ENCODE measurements around the gene CCDC149.
"Not testable (repeated sequence)": the region's sequence is repeated elsewhere in the genome, so short reads cannot be mapped to it uniquely, and the experiment has no call there.

CCDC149 gene

GRCh38 chr4:24913119-24913485, 260 bp upstream of the CCDC149 start:
- no peak for DNase-seq (ENCODE audit: low read depth, low spot score)
- Histone ChIP-seq H3K9me3 (ENCODE audit: low read depth, low read length) (no peaks in the 10 kb centered on the region), H3K36me3 (ENCODE audit: insufficient read depth, low read length) (no peaks in the 10 kb centered on the region), H3K27ac (no peak overlapping the region), H3K9ac (ENCODE audit: insufficient read length) (peak overlapping the region; percentile 20), H3K4me3 (peak overlapping the region; percentile 49; the same call in 1 of the 2 replicates)
- TF ChIP-seq EZH2 (IDR thresholded peaks at IDR 0.05), result no peak
- TF ChIP-seq FOXP2 (optimal IDR thresholded peaks at IDR 0.05; ENCODE audit: control extremely low read depth, extremely low read length, insufficient read depth), result no peak
- no peak for TF ChIP-seq POLR2AphosphoS5 (IDR thresholded peaks at IDR 0.05; ENCODE audit: borderline replicate concordance, low read depth, low read length)

GRCh38 chr4:24910499-24910898, 2.3 kb downstream of the CCDC149 start:
- Histone ChIP-seq H3K4me3 (no peak overlapping the region), H3K36me3 (ENCODE audit: insufficient read depth, low read length) (no peaks in the 10 kb centered on the region), H3K9ac (ENCODE audit: insufficient read length) (no peak overlapping the region), H3K27ac (no peak overlapping the region), H3K9me3 (ENCODE audit: low read depth, low read length) (no peaks in the 10 kb centered on the region)
- DNase-seq (ENCODE audit: low read depth, low spot score), result no peak
- TF ChIP-seq EZH2 (IDR thresholded peaks at IDR 0.05) (no peak), POLR2AphosphoS5 (IDR thresholded peaks at IDR 0.05; ENCODE audit: borderline replicate concordance, low read depth, low read length) (no peak), FOXP2 (optimal IDR thresholded peaks at IDR 0.05; ENCODE audit: control extremely low read depth, extremely low read length, insufficient read depth) (no peak)

- not testable (repeated sequence) for DNase-seq (ENCODE audit: low read depth, low spot score); H3K4me3 ChIP-seq; H3K9me3 ChIP-seq (ENCODE audit: low read depth, low read length); H3K27ac ChIP-seq; H3K9ac ChIP-seq (ENCODE audit: insufficient read length); H3K36me3 ChIP-seq (ENCODE audit: insufficient read depth, low read length)
Measured at GRCh38 chr4:24909606-24910005, 3.2 kb downstream of the CCDC149 start.

- no peak overlapping the region for H3K9ac ChIP-seq (ENCODE audit: insufficient read length)
- TF ChIP-seq FOXP2 (optimal IDR thresholded peaks at IDR 0.05; ENCODE audit: control extremely low read depth, extremely low read length, insufficient read depth) (no peak), EZH2 (IDR thresholded peaks at IDR 0.05) (no peak), POLR2AphosphoS5 (IDR thresholded peaks at IDR 0.05; ENCODE audit: borderline replicate concordance, low read depth, low read length) (no peak)
Measured at GRCh38 chr4:24897639-24898038, 15.2 kb downstream of the CCDC149 start.

GRCh38 chr4:24896977-24897376, 15.9 kb downstream of the CCDC149 start:
- Histone ChIP-seq H3K27ac (no peak overlapping the region), H3K9ac (ENCODE audit: insufficient read length) (no peak overlapping the region), H3K4me3 (no peak overlapping the region), H3K36me3 (ENCODE audit: insufficient read depth, low read length) (no peaks in the 10 kb centered on the region), H3K9me3 (ENCODE audit: low read depth, low read length) (no peaks in the 10 kb centered on the region)
- TF ChIP-seq POLR2AphosphoS5 (IDR thresholded peaks at IDR 0.05; ENCODE audit: borderline replicate concordance, low read depth, low read length) (no peak), EZH2 (IDR thresholded peaks at IDR 0.05) (no peak), FOXP2 (optimal IDR thresholded peaks at IDR 0.05; ENCODE audit: control extremely low read depth, extremely low read length, insufficient read depth) (no peak)
- no peak for DNase-seq (ENCODE audit: low read depth, low spot score)

More at GRCh38 chr4:24897639-24898038, 15.2 kb downstream of the CCDC149 start:
- Histone ChIP-seq H3K36me3 (ENCODE audit: insufficient read depth, low read length) (no peaks in the 10 kb centered on the region), H3K27ac (no peak overlapping the region), H3K4me3 (no peak overlapping the region), H3K9me3 (ENCODE audit: low read depth, low read length) (no peaks in the 10 kb centered on the region)
- no peak for DNase-seq (ENCODE audit: low read depth, low spot score)

GRCh38 chr4:24896056-24896455, 16.8 kb downstream of the CCDC149 start:
- H3K9me3 ChIP-seq (ENCODE audit: low read depth, low read length), result no peaks in the 10 kb centered on the region
- no peak overlapping the region for H3K9ac ChIP-seq (ENCODE audit: insufficient read length)
- no peaks in the 10 kb centered on the region for H3K36me3 ChIP-seq (ENCODE audit: insufficient read depth, low read length)
- DNase-seq (ENCODE audit: low read depth, low spot score), result no peak
- H3K27ac ChIP-seq, result no peak overlapping the region
- H3K4me3 ChIP-seq, result no peak overlapping the region
- TF ChIP-seq FOXP2 (optimal IDR thresholded peaks at IDR 0.05; ENCODE audit: control extremely low read depth, extremely low read length, insufficient read depth), result no peak
- TF ChIP-seq EZH2 (IDR thresholded peaks at IDR 0.05), result no peak
- no peak for TF ChIP-seq POLR2AphosphoS5 (IDR thresholded peaks at IDR 0.05; ENCODE audit: borderline replicate concordance, low read depth, low read length)

- TF ChIP-seq EZH2 (IDR thresholded peaks at IDR 0.05), result no peak
- TF ChIP-seq POLR2AphosphoS5 (IDR thresholded peaks at IDR 0.05; ENCODE audit: borderline replicate concordance, low read depth, low read length), result no peak
- TF ChIP-seq FOXP2 (optimal IDR thresholded peaks at IDR 0.05; ENCODE audit: control extremely low read depth, extremely low read length, insufficient read depth), result no peak
- no peak for DNase-seq (ENCODE audit: low read depth, low spot score)
- no peak overlapping the region for H3K4me3 ChIP-seq
- no peak overlapping the region for H3K9ac ChIP-seq (ENCODE audit: insufficient read length)
- no peaks in the 10 kb centered on the region for H3K36me3 ChIP-seq (ENCODE audit: insufficient read depth, low read length)
- H3K9me3 ChIP-seq (ENCODE audit: low read depth, low read length), result no peaks in the 10 kb centered on the region
- no peak overlapping the region for H3K27ac ChIP-seq
Measured at GRCh38 chr4:24895461-24895860, 17.4 kb downstream of the CCDC149 start.

GRCh38 chr4:24894846-24895245, 18.0 kb downstream of the CCDC149 start:
- H3K9me3 ChIP-seq (ENCODE audit: low read depth, low read length), result no peaks in the 10 kb centered on the region
- no peak for TF ChIP-seq EZH2 (IDR thresholded peaks at IDR 0.05)
- TF ChIP-seq FOXP2 (optimal IDR thresholded peaks at IDR 0.05; ENCODE audit: control extremely low read depth, extremely low read length, insufficient read depth), result no peak
- no peak for TF ChIP-seq POLR2AphosphoS5 (IDR thresholded peaks at IDR 0.05; ENCODE audit: borderline replicate concordance, low read depth, low read length)

GRCh38 chr4:24894243-24894642, 18.6 kb downstream of the CCDC149 start:
- no peaks in the 10 kb centered on the region for H3K9me3 ChIP-seq (ENCODE audit: low read depth, low read length)
- TF ChIP-seq EZH2 (IDR thresholded peaks at IDR 0.05) (no peak), POLR2AphosphoS5 (IDR thresholded peaks at IDR 0.05; ENCODE audit: borderline replicate concordance, low read depth, low read length) (no peak), FOXP2 (optimal IDR thresholded peaks at IDR 0.05; ENCODE audit: control extremely low read depth, extremely low read length, insufficient read depth) (no peak)
- no peak overlapping the region for H3K4me3 ChIP-seq
- H3K27ac ChIP-seq, result no peak overlapping the region
- no peaks in the 10 kb centered on the region for H3K36me3 ChIP-seq (ENCODE audit: insufficient read depth, low read length)
- DNase-seq (ENCODE audit: low read depth, low spot score), result no peak
- no peak overlapping the region for H3K9ac ChIP-seq (ENCODE audit: insufficient read length)

More at GRCh38 chr4:24894846-24895245, 18.0 kb downstream of the CCDC149 start:
- H3K4me3 ChIP-seq, result no peak overlapping the region
- no peak overlapping the region for H3K9ac ChIP-seq (ENCODE audit: insufficient read length)
- H3K27ac ChIP-seq, result no peak overlapping the region
- no peaks in the 10 kb centered on the region for H3K36me3 ChIP-seq (ENCODE audit: insufficient read depth, low read length)
- DNase-seq (ENCODE audit: low read depth, low spot score), result no peak

Measured in SK-N-MC (cell line).